ENCODE results near the gene NAALAD2. TPM values are rescaled to one million over a fixed set of nuclear protein-coding genes. Genes with fewer than 3 reads are reported as not detected.

NAALAD2 gene
- total RNA-seq, 1 experiment from 2014 or later, result 2.1 TPM

- Histone ChIP-seq H3K4me1 (ENCODE audit: insufficient read depth, low read length) (no peaks in the 10 kb centered on the region), H3K23ac (ENCODE audit: insufficient read length, low read depth, low read length) (no peak overlapping the region), H2BK12ac (ENCODE audit: insufficient read length, low read depth, low read length) (no peak overlapping the region), H2BK120ac (ENCODE audit: low read depth, low read length, poor library complexity, severe bottlenecking) (no peak overlapping the region), H3K14ac (ENCODE audit: insufficient read depth, low read length) (no peak overlapping the region), H4K20me1 (ENCODE audit: control insufficient read depth, insufficient read depth, insufficient read length) (no peaks in the 10 kb centered on the region), H2BK15ac (ENCODE audit: low read depth, low read length) (no peak overlapping the region), H3K79me2 (ENCODE audit: insufficient read depth, low read length) (no peaks in the 10 kb centered on the region), H3K9ac (ENCODE audit: extremely low read depth, insufficient read length, low read length) (no peak overlapping the region), H3K56ac (ENCODE audit: insufficient read length, low read depth, low read length) (no peak overlapping the region), H3K27me3 (ENCODE audit: insufficient read depth, low read length) (no peaks in the 10 kb centered on the region), H4K91ac (ENCODE audit: insufficient read length, low read depth, low read length) (no peak overlapping the region), H3K23me2 (ENCODE audit: insufficient read length, low read depth, low read length, poor library complexity, severe bottlenecking) (no peaks in the 10 kb centered on the region), H4K5ac (ENCODE audit: insufficient read length, low read depth, low read length) (no peak overlapping the region), H2BK20ac (ENCODE audit: low read depth, low read length, poor library complexity, severe bottlenecking) (no peak overlapping the region), H2BK5ac (ENCODE audit: insufficient read length, low read length) (no peak overlapping the region), H3K4ac (ENCODE audit: low read depth, low read length) (no peak overlapping the region), H3K27ac (ENCODE audit: insufficient read length, low read depth, low read length) (no peak overlapping the region), H2AK5ac (ENCODE audit: insufficient read length, low read length) (no peak overlapping the region), H3T11ph (ENCODE audit: low read length) (no peak overlapping the region), H3K4me2 (ENCODE audit: insufficient read depth, insufficient read length, low read length) (no peak overlapping the region), H3K79me1 (ENCODE audit: insufficient read depth, low read depth, low read length, poor library complexity, severe bottlenecking) (no peaks in the 10 kb centered on the region), H3K18ac (ENCODE audit: insufficient read length, low read depth, low read length) (no peak overlapping the region), H4K8ac (replicated peaks; ENCODE audit: insufficient read length, low read depth, low read length) (no peak overlapping the region), H3K9me3 (ENCODE audit: control insufficient read depth, low read depth, low read length) (no peaks in the 10 kb centered on the region), H2AFZ (ENCODE audit: low read length) (no peak overlapping the region)
- no peak for DNase-seq
- Mint-ChIP-seq H3K27me3 (ENCODE audit: low read depth) (no peaks in the 10 kb centered on the region), H3K9me3 (no peaks in the 10 kb centered on the region), H3K4me1 (no peaks in the 10 kb centered on the region), H3K27ac (no peak overlapping the region), H3K36me3 (ENCODE audit: insufficient read depth in 1 of 3, low read depth in 3 of 3) (no peaks in the 10 kb centered on the region), H3K4me3 (no peak overlapping the region)
- no CpG with 5 or more reads among the region's 2 CpGs for WGBS (ENCODE audit: extremely low coverage, insufficient read length, low lambda C conversion rate)
- peak; percentile 67 for TF ChIP-seq CTCF (conservative IDR thresholded peaks at IDR 0.05)
These were observed 20.9 kb upstream of the NAALAD2 start for GRCh38 chr11:90113541-90113940.
